ENCODE results near the gene FGD6.

FGD6 gene

DNA sequence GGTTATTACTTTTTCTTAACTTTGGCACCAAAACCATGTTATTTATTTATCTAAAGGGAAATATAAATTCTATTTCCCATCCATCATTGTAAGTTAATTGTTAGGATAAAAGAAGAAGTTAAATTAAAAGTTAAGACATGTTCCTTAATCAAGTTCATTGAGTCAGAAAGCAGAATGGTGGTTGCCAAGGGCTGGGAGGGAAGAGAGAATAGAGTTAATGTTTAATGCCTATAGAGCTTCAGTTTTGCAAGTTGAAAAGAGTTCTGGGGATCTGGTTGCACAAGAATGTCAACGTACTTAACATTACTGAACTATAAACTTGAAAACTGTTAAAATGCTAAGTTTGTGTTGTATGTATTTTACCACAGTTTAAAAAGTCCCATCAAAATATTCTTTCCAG is 80.7 kb downstream of the FGD6 start:
- Histone ChIP-seq H3K27me3 (replicated peaks; ENCODE audit: control insufficient read depth, insufficient read depth, low read length) (no peaks in the 10 kb centered on the region), H3K36me3 (ENCODE audit: control insufficient read depth, insufficient read depth, low read length) (no peaks in the 10 kb centered on the region; the same call in 1 of the 2 replicates), H3K4me3 (replicated peaks; ENCODE audit: low read depth, low read length) (no peak overlapping the region)
- DNase-seq (ENCODE audit: extremely low read depth, insufficient read length), result no peak
- TF ChIP-seq, protein P1, sequence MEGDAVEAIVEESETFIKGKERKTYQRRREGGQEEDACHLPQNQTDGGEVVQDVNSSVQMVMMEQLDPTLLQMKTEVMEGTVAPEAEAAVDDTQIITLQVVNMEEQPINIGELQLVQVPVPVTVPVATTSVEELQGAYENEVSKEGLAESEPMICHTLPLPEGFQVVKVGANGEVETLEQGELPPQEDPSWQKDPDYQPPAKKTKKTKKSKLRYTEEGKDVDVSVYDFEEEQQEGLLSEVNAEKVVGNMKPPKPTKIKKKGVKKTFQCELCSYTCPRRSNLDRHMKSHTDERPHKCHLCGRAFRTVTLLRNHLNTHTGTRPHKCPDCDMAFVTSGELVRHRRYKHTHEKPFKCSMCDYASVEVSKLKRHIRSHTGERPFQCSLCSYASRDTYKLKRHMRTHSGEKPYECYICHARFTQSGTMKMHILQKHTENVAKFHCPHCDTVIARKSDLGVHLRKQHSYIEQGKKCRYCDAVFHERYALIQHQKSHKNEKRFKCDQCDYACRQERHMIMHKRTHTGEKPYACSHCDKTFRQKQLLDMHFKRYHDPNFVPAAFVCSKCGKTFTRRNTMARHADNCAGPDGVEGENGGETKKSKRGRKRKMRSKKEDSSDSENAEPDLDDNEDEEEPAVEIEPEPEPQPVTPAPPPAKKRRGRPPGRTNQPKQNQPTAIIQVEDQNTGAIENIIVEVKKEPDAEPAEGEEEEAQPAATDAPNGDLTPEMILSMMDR (IDR thresholded peaks at IDR 0.05; ENCODE audit: insufficient read depth, low read length, poor library complexity, severe bottlenecking), result no peak

DNA sequence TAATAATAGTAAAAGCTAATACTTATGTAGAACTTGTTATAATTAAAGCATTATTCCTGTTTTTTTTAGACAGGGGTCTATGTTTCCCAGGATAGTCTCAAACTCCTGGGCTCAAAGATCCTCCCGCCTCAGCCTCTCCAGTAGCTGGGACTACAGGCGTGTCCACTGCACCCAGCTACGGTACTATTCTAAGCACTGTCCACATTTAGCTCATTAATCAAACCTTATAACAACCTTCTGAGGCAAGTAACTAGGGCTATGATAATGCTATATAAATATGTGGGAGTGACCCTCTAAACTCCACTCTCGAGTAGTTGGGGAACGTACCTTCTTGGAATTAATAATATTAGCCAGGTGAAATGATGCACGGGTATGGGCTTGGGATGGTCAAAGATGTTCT is 83.2 kb downstream of the FGD6 start:
- no peaks in the 10 kb centered on the region for H3K27me3 ChIP-seq (replicated peaks; ENCODE audit: control insufficient read depth, insufficient read depth, low read length)
- no peak overlapping the region for H3K4me3 ChIP-seq (replicated peaks; ENCODE audit: low read depth, low read length)
- no peaks in the 10 kb centered on the region; the same call in 1 of the 2 replicates for H3K36me3 ChIP-seq (ENCODE audit: control insufficient read depth, insufficient read depth, low read length)
- DNase-seq (ENCODE audit: extremely low read depth, insufficient read length), result no peak
- TF ChIP-seq, protein P1 (IDR thresholded peaks at IDR 0.05; ENCODE audit: insufficient read depth, low read length, poor library complexity, severe bottlenecking), result no peak

DNA sequence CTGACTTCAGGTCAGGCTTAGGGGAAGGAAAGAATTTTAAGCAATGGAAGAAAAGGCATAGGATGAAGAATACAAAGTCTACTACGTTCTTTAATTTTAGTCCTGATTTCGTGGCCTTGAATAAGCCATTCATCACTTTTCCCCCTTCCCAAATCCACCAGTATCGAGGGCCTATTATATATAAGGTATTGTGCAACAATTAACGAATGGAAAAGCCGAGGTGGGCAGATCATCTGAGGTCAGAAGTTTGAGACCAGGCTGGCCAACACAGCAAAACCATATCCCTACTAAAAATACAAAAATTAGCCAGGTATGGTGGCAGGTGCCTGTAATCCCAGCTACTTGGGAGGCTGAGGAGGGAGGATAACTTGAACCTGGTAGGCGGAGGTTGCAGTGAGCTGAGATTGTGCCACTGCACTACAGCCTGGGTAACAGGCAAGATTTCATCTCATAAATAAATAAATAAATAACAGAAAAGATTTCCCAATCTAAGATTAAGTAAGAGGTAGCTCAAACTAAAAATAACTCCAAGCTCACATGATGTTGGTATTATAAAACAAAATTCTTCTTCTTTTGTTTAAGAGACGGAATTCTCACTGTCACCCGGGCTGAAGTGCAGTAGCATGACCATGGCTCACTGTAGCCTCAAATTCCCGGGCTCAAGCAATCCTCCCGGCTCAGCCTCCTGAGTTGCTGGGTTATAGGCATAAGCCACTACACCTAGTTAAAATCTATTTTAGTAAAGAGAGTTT is 85.5 kb downstream of the FGD6 start:
- DNase-seq (ENCODE audit: extremely low read depth, insufficient read length), result no peak
- Histone ChIP-seq H3K27me3 (replicated peaks; ENCODE audit: control insufficient read depth, insufficient read depth, low read length) (no peaks in the 10 kb centered on the region), H3K36me3 (ENCODE audit: control insufficient read depth, insufficient read depth, low read length) (no peaks in the 10 kb centered on the region; the same call in 1 of the 2 replicates), H3K4me3 (replicated peaks; ENCODE audit: low read depth, low read length) (no peak overlapping the region)
- TF ChIP-seq, protein P1 (IDR thresholded peaks at IDR 0.05; ENCODE audit: insufficient read depth, low read length, poor library complexity, severe bottlenecking), result no peak

DNA sequence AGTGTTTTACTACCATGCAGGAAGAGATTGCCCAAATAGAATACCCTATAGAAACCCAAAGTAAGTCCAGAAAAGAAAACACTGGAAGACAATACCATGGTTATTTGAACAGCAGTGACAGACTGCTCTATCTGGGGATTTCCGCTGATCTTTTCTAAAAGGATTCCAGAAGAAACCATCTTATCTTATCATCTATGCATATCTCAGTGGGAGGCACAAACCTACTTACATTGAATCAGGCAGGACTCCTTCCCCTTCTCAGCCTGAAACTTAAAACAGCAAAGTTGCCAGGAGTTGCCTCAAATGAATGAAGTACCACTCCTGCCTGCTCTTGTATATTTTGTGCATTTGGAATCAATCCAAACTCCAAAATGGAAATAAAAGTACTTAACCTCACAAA is 87.2 kb downstream of the FGD6 start:
- H3K4me3 ChIP-seq (replicated peaks; ENCODE audit: low read depth, low read length), result no peak overlapping the region
- H3K36me3 ChIP-seq (ENCODE audit: control insufficient read depth, insufficient read depth, low read length), result no peaks in the 10 kb centered on the region; the same call in 1 of the 2 replicates
- no peak for DNase-seq (ENCODE audit: extremely low read depth, insufficient read length)
- TF ChIP-seq, protein P1 (IDR thresholded peaks at IDR 0.05; ENCODE audit: insufficient read depth, low read length, poor library complexity, severe bottlenecking), result no peak
- no peaks in the 10 kb centered on the region for H3K27me3 ChIP-seq (replicated peaks; ENCODE audit: control insufficient read depth, insufficient read depth, low read length)

DNA sequence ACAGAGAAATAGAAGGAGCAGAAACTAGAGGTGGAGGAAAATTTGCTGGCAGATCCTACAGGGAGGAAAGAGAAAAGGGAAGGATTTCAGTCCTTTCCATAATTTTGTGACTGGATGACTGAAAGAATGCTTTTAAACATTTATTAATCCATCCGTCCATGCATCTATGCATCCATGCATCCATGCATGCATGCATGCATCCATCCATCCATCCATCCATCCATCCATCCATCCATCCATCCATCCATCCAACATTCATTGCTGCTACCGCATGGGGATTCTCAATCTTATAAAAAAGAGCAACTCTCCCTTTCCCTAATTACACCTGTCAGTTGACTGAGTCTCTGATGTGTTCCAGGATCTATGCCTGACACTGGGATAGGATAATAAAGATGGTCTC is 88.2 kb downstream of the FGD6 start:
- Histone ChIP-seq H3K4me3 (replicated peaks; ENCODE audit: low read depth, low read length) (no peak overlapping the region), H3K36me3 (ENCODE audit: control insufficient read depth, insufficient read depth, low read length) (no peaks in the 10 kb centered on the region; the same call in 1 of the 2 replicates), H3K27me3 (replicated peaks; ENCODE audit: control insufficient read depth, insufficient read depth, low read length) (no peaks in the 10 kb centered on the region)
- DNase-seq (ENCODE audit: extremely low read depth, insufficient read length), result no peak
- TF ChIP-seq, protein P1 (IDR thresholded peaks at IDR 0.05; ENCODE audit: insufficient read depth, low read length, poor library complexity, severe bottlenecking), result no peak
